MM.1S (cell line): ENCODE data around the gene SLC47A1.

Source experiments
- DNase-seq: peaks from one replicate; pipeline ENCODE4 v3.0.0-alpha.2; 2015
- H2AFZ ChIP-seq: fragments of 300-600 bp; sonication (generic); 2 replicates; pipeline ENCODE4 v1.6.0; 2016; ENCODE audit warnings: antibody characterized with exemption, low read length
- H3F3A ChIP-seq: fragments of 300-600 bp; sonication (generic); 2 replicates; pipeline ENCODE4 v1.6.1; 2016; ENCODE audit warnings: mild to moderate bottlenecking, antibody characterized with exemption, low read length, moderate library complexity, mixed read lengths; ENCODE audit not compliant: insufficient read depth
- H3K27ac ChIP-seq: fragments of 300-600 bp; sonication (generic); 2 replicates; pipeline ENCODE4 v1.5.1; 2016; ENCODE audit warnings: mild to moderate bottlenecking, low read length
- H3K27me3 ChIP-seq: fragments of 300-600 bp; sonication (generic); replicated peaks from 2 replicates; pipeline ENCODE4 v1.6.0; 2016; ENCODE audit warnings: low read length; ENCODE audit not compliant: insufficient read depth
- H3K36me3 ChIP-seq: fragments of 300-600 bp; sonication (generic); replicated peaks from 2 replicates; pipeline ENCODE4 v1.6.1; 2016; ENCODE audit warnings: mild to moderate bottlenecking, low read length, mixed read lengths; ENCODE audit not compliant: insufficient read depth
- H3K4me1 ChIP-seq: fragments of 300-600 bp; sonication (generic); 2 replicates; pipeline ENCODE4 v1.6.1; 2016; ENCODE audit warnings: low read length, mixed read lengths
- H3K4me2 ChIP-seq: fragments of 300-600 bp; sonication (generic); 2 replicates; pipeline ENCODE4 v1.6.0; 2016; ENCODE audit warnings: low read depth, low read length
- H3K4me3 ChIP-seq: fragments of 300-600 bp; sonication (generic); 2 replicates; pipeline ENCODE4 v1.5.1; 2016; ENCODE audit warnings: low read length, mixed read lengths
- H3K79me2 ChIP-seq: fragments of 300-600 bp; sonication (generic); 2 replicates; pipeline ENCODE4 v1.6.1; 2016; ENCODE audit warnings: mixed run types, low read length, mixed read lengths
- H3K9ac ChIP-seq: fragments of 300-600 bp; sonication (generic); 2 replicates; pipeline ENCODE4 v1.6.1; 2016; ENCODE audit warnings: low read length, mixed read lengths
- H3K9me2 ChIP-seq: fragments of 300-600 bp; sonication (generic); replicated peaks from 2 replicates; pipeline ENCODE4 v1.6.1; 2016; ENCODE audit warnings: mild to moderate bottlenecking, low read length, mixed read lengths; ENCODE audit not compliant: insufficient read depth
- H3K9me3 ChIP-seq: fragments of 300-600 bp; sonication (generic); replicated peaks from 2 replicates; pipeline ENCODE4 v1.6.1; 2016; ENCODE audit warnings: mild to moderate bottlenecking, low read length, mixed read lengths; ENCODE audit not compliant: insufficient read depth
- H4K20me1 ChIP-seq: fragments of 300-600 bp; sonication (generic); 2 replicates; pipeline ENCODE4 v1.6.1; 2016; ENCODE audit warnings: mild to moderate bottlenecking, low read length, moderate library complexity, mixed read lengths; ENCODE audit not compliant: insufficient read depth
- CTCF ChIP-seq: fragments of 300-600 bp; sonication (generic); IDR thresholded peaks from 2 replicates; pipeline ENCODE4 v1.5.1; 2016; ENCODE audit warnings: antibody characterized with exemption, low read length, mixed read lengths
- EZH2 ChIP-seq: fragments of 300-600 bp; sonication (generic); optimal IDR thresholded peaks from 2 replicates; pipeline ENCODE3; 2017; ENCODE audit warnings: low read depth, mild to moderate bottlenecking, antibody characterized with exemption, low read length, mixed read lengths
- EZH2phosphoT487 ChIP-seq: fragments of 300-600 bp; sonication (generic); IDR thresholded peaks from 2 replicates; pipeline ENCODE4 v1.6.1; 2018; ENCODE audit warnings: antibody characterized with exemption, low read length

SLC47A1 gene

DNA sequence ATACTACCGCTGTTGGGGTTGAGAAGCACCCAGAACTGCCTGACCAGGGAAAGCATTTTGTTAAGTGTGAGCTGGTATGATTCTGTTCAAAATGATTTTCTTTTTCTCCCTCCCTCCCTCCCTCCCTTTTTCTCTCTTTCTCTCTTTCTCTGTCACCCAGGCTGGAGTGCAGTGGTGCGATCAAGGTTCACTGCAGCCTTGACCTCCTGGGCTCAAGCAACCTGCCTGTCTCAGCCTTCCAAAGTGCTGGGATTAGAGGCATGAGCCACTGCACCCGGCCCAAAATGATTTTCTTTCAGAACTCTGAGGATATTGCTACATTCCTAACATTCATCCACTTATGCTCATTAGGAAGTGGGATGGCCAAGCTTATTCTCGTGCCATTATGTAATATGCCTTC lies 41.3 kb downstream of the SLC47A1 start:
- H3K4me2 ChIP-seq = no peak overlapping the region
- no peaks in the 10 kb centered on the region for H4K20me1 ChIP-seq
- H3K4me3 ChIP-seq = no peak overlapping the region
- no peak overlapping the region for H2AFZ ChIP-seq
- H3K27ac ChIP-seq = no peak overlapping the region
- no peaks in the 10 kb centered on the region for H3K9me3 ChIP-seq
- no peak overlapping the region for H3K9ac ChIP-seq
- no peaks in the 10 kb centered on the region for H3K9me2 ChIP-seq
- no peak for DNase-seq
- TF ChIP-seq EZH2phosphoT487 (no peak), CTCF (no peak), EZH2 (no peak)
- no peaks in the 10 kb centered on the region for H3K36me3 ChIP-seq
- no peaks in the 10 kb centered on the region for H3K79me2 ChIP-seq
- H3F3A ChIP-seq = no peaks in the 10 kb centered on the region
- no peaks in the 10 kb centered on the region for H3K27me3 ChIP-seq
- H3K4me1 ChIP-seq = peaks cover 7% of the 10 kb centered on the region

- no peaks in the 10 kb centered on the region for H4K20me1 ChIP-seq
- no peaks in the 10 kb centered on the region for H3K27me3 ChIP-seq
- H3K9ac ChIP-seq = no peak overlapping the region
- no peak overlapping the region for H2AFZ ChIP-seq
- no peak overlapping the region for H3K4me3 ChIP-seq
- no peaks in the 10 kb centered on the region for H3K4me1 ChIP-seq
- H3F3A ChIP-seq = no peaks in the 10 kb centered on the region
- no peaks in the 10 kb centered on the region for H3K9me3 ChIP-seq
- no peaks in the 10 kb centered on the region for H3K79me2 ChIP-seq
- no peaks in the 10 kb centered on the region for H3K36me3 ChIP-seq
- no peak for TF ChIP-seq CTCF
- TF ChIP-seq EZH2 = no peak
- no peak for TF ChIP-seq EZH2phosphoT487
- H3K27ac ChIP-seq = no peak overlapping the region
- H3K4me2 ChIP-seq = no peak overlapping the region
- no peaks in the 10 kb centered on the region for H3K9me2 ChIP-seq
- no peak for DNase-seq
Observed at GRCh38 chr17:19578545-19578944, 44.9 kb downstream of the SLC47A1 start.

- Histone ChIP-seq H3K4me3 (no peak overlapping the region), H2AFZ (no peak overlapping the region), H3F3A (no peaks in the 10 kb centered on the region), H3K36me3 (no peaks in the 10 kb centered on the region), H3K4me2 (no peak overlapping the region), H3K27ac (no peak overlapping the region), H3K27me3 (no peaks in the 10 kb centered on the region), H3K9me3 (no peaks in the 10 kb centered on the region), H3K79me2 (no peaks in the 10 kb centered on the region), H4K20me1 (no peaks in the 10 kb centered on the region), H3K9me2 (no peaks in the 10 kb centered on the region), H3K9ac (no peak overlapping the region), H3K4me1 (no peaks in the 10 kb centered on the region)
- TF ChIP-seq EZH2phosphoT487 (no peak), EZH2 (no peak), CTCF (no peak)
- no peak for DNase-seq
Observed at GRCh38 chr17:19579192-19579761, 45.6 kb downstream of the SLC47A1 start.
